CD14-positive monocyte (primary cell): ENCODE data around the gene UBE2E1. TPM values are rescaled to one million over a fixed set of nuclear protein-coding genes. Genes with fewer than 3 reads are reported as not detected.

Experiments used
- DNase-seq, 3 donors: peaks; one replicate each; pipeline ENCODE4 v3.0.0-alpha.2; 2011 to 2022
- H2AFZ ChIP-seq: 2 replicates; pipeline ENCODE4 v1.6.0; 2012; ENCODE audit warnings: mild to moderate bottlenecking, low read depth, low read length, inconsistent platforms; ENCODE audit not compliant: insufficient read depth, poor library complexity, severe bottlenecking
- H3K27ac ChIP-seq, 2 donors: 1 replicate in 1 of 2; 2 replicates in 1 of 2; pipeline ENCODE4 v1.5.1; 2012 to 2013; ENCODE audit warnings: low read length in 2 of 2, control low read depth in 1 of 2, inconsistent platforms in 1 of 2, low read depth in 1 of 2, mild to moderate bottlenecking in 1 of 2
- H3K27me3 ChIP-seq, 2 donors: one replicate each; pipeline versions ENCODE4 v1.6.0 to v1.6.1; 2011 to 2013; ENCODE audit warnings: low read length in 2 of 2; ENCODE audit not compliant: control insufficient read depth in 2 of 2, insufficient read depth in 2 of 2
- H3K36me3 ChIP-seq, 2 donors: replicated peaks in 1 of 2; 1 replicate in 1 of 2; 2 replicates in 1 of 2; pipeline versions ENCODE4 v1.5.1 to v1.6.1; 2012 to 2013; ENCODE audit warnings: low read length in 2 of 2, control low read depth in 1 of 2, inconsistent platforms in 1 of 2, mild to moderate bottlenecking in 1 of 2; ENCODE audit not compliant: insufficient read depth in 2 of 2, control insufficient read depth in 1 of 2
- H3K4me1 ChIP-seq, 2 donors: 1 replicate in 1 of 2; 2 replicates in 1 of 2; pipeline versions ENCODE4 v1.5.1 to v1.6.1; 2012 to 2013; ENCODE audit warnings: low read length in 2 of 2, control low read depth in 1 of 2, inconsistent platforms in 1 of 2, mild to moderate bottlenecking in 1 of 2, moderate library complexity in 1 of 2; ENCODE audit not compliant: insufficient read depth in 2 of 2, control insufficient read depth in 1 of 2
- H3K4me2 ChIP-seq: replicated peaks from 2 replicates; pipeline ENCODE3; 2012; ENCODE audit warnings: low read length, moderate library complexity, mild to moderate bottlenecking; ENCODE audit not compliant: poor library complexity, severe bottlenecking; ENCODE audit errors: extremely low read depth
- H3K4me3 ChIP-seq, 3 experiments: fragments of 200-600 bp in 1 of 3; sonication (generic) in 1 of 3; replicated peaks in 1 of 3; 1 replicate in 2 of 3; 2 replicates in 1 of 3; pipeline ENCODE4 v1.5.1; 2011 to 2013; ENCODE audit warnings: low read length in 3 of 3, mild to moderate bottlenecking in 3 of 3, control low read depth in 2 of 3, low read depth in 2 of 3, inconsistent platforms in 1 of 3, moderate library complexity in 1 of 3
- H3K79me2 ChIP-seq: 2 replicates; pipeline ENCODE4 v1.6.0; 2012; ENCODE audit warnings: mild to moderate bottlenecking, control low read depth, inconsistent platforms, low read length, moderate library complexity; ENCODE audit not compliant: insufficient read depth
- H3K9ac ChIP-seq: 2 replicates; pipeline ENCODE4 v1.6.0; 2017; ENCODE audit warnings: low read length, mild to moderate bottlenecking; ENCODE audit not compliant: insufficient read depth, poor library complexity, severe bottlenecking
- H3K9me3 ChIP-seq, 2 donors: replicated peaks in 1 of 2; 1 replicate in 1 of 2; 2 replicates in 1 of 2; pipeline versions ENCODE4 v1.5.1 to v1.6.1; 2012 to 2013; ENCODE audit warnings: low read length in 2 of 2, control low read depth in 1 of 2; ENCODE audit not compliant: control insufficient read depth in 1 of 2, insufficient read depth in 1 of 2
- H4K20me1 ChIP-seq: 2 replicates; pipeline ENCODE4 v1.6.0; 2012; ENCODE audit warnings: mild to moderate bottlenecking, low read length, control low read depth, moderate library complexity; ENCODE audit not compliant: insufficient read depth
- H3K27ac Mint-ChIP-seq, 7 donors: one replicate each; pipeline ENCODE4 v1.8.0; 2020; ENCODE audit warnings: mild to moderate bottlenecking in 7 of 7, mixed read lengths in 7 of 7, moderate library complexity in 6 of 7, inconsistent platforms in 2 of 7
- H3K27me3 Mint-ChIP-seq, 3 donors: one replicate each; pipeline ENCODE4 v1.8.0; 2021 to 2022; ENCODE audit warnings: low read depth in 3 of 3, mild to moderate bottlenecking in 3 of 3, mixed read lengths in 3 of 3, moderate library complexity in 3 of 3, inconsistent platforms in 1 of 3
- H3K36me3 Mint-ChIP-seq, 2 donors: one replicate each; pipeline ENCODE4 v1.8.0; 2020; ENCODE audit warnings: mixed read lengths in 2 of 2, inconsistent platforms in 1 of 2, mild to moderate bottlenecking in 1 of 2
- H3K4me1 Mint-ChIP-seq: one replicate; pipeline ENCODE4 v1.8.0; 2020; ENCODE audit warnings: mild to moderate bottlenecking, mixed read lengths
- H3K4me3 Mint-ChIP-seq, 2 donors: one replicate each; pipeline ENCODE4 v1.8.0; 2020; ENCODE audit warnings: mild to moderate bottlenecking in 2 of 2, mixed read lengths in 2 of 2, moderate library complexity in 1 of 2
- H3K9me3 Mint-ChIP-seq, 7 donors: one replicate each; pipeline ENCODE4 v1.8.0; 2020 to 2022; ENCODE audit warnings: mixed read lengths in 7 of 7, mild to moderate bottlenecking in 6 of 7, moderate library complexity in 6 of 7, inconsistent platforms in 2 of 7
- WGBS: methylation state at CpG from one replicate; pipeline ENCODE4 v1.1.5; 2013; ENCODE audit warnings: missing lambda C conversion rate; ENCODE audit not compliant: insufficient coverage; 5-methylcytosine and 5-hydroxymethylcytosine counted together
- intact Hi-C, 2 donors: fragments of 100-400 bp; cut with micrococcal nuclease; formaldehyde crosslinking; loops; one replicate each; pipeline versions ENCODE4 v1.15.0 to v1.15.1; 2023
- polyA plus RNA-seq, 3 donors: library from polyadenylated mRNA; depleted of rRNA in 1 of 3; unstranded in 2 of 3; stranded (reverse) in 1 of 3; fragments of 300-500 nt in 2 of 3; fragments of >200 nt in 1 of 3; fragmentation: Illumina TruSeq in 2 of 3; gene quantifications; 1 replicate in 2 of 3; 2 replicates in 1 of 3; pipeline ENCODE4 v1.2.3, GENCODE V29; 2012 to 2021
- TF ChIP-seq, protein P1 (sequence below): fragments of 200-600 bp; IDR thresholded peaks from one replicate; pipeline ENCODE4 v1.8.0; 2022; ENCODE audit warnings: antibody characterized with exemption, mild to moderate bottlenecking

The UBE2E1 gene
- polyA plus RNA-seq, 3 donors: 31.3 to 60.2 (median 34.6) TPM

- DNase-seq: no peak
- peaks cover 0 to 9% of the 10 kb centered on the region in 2 donors for H3K36me3 ChIP-seq
- peaks cover 10 to 19% of the 10 kb centered on the region in 2 donors for H3K4me1 ChIP-seq
- peaks cover 55% of the 10 kb centered on the region for H3K4me1 Mint-ChIP-seq
- 93% methylated on average over 3 of the region's 7 CpGs for WGBS
- no peak overlapping the region for H3K4me3 Mint-ChIP-seq
- peaks cover 82% of the 10 kb centered on the region for H3K79me2 ChIP-seq
- H2AFZ ChIP-seq: no peak overlapping the region
- H3K4me2 ChIP-seq: no peak overlapping the region
- no peak overlapping the region for H3K27ac ChIP-seq
- H3K27ac Mint-ChIP-seq: no peak overlapping the region
- H3K9me3 ChIP-seq: no peaks in the 10 kb centered on the region
- H3K9ac ChIP-seq: no peak overlapping the region
- peaks cover 0 to 2% (median 0%) of the 10 kb centered on the region in 7 donors for H3K9me3 Mint-ChIP-seq
- TF ChIP-seq, protein P1, sequence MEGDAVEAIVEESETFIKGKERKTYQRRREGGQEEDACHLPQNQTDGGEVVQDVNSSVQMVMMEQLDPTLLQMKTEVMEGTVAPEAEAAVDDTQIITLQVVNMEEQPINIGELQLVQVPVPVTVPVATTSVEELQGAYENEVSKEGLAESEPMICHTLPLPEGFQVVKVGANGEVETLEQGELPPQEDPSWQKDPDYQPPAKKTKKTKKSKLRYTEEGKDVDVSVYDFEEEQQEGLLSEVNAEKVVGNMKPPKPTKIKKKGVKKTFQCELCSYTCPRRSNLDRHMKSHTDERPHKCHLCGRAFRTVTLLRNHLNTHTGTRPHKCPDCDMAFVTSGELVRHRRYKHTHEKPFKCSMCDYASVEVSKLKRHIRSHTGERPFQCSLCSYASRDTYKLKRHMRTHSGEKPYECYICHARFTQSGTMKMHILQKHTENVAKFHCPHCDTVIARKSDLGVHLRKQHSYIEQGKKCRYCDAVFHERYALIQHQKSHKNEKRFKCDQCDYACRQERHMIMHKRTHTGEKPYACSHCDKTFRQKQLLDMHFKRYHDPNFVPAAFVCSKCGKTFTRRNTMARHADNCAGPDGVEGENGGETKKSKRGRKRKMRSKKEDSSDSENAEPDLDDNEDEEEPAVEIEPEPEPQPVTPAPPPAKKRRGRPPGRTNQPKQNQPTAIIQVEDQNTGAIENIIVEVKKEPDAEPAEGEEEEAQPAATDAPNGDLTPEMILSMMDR: no peak
- H3K27me3 ChIP-seq: no peaks in the 10 kb centered on the region
- peaks cover 28 to 30% of the 10 kb centered on the region in 2 donors for H3K36me3 Mint-ChIP-seq
- peaks cover 95% of the 10 kb centered on the region for H4K20me1 ChIP-seq
- H3K4me3 ChIP-seq: no peak overlapping the region
- intact Hi-C loops: no loop called here
- no peaks in the 10 kb centered on the region for H3K27me3 Mint-ChIP-seq
Observed at GRCh38 chr3:23822559-23822958, 16.8 kb downstream of the UBE2E1 start.

GRCh38 chr3:23823620-23824019 is 17.9 kb downstream of the UBE2E1 start:
- Histone ChIP-seq H3K9me3 (no peaks in the 10 kb centered on the region), H3K27me3 (no peaks in the 10 kb centered on the region), H3K79me2 (peaks cover 79% of the 10 kb centered on the region), H3K9ac (no peak overlapping the region), H3K36me3 (peaks cover 0 to 9% of the 10 kb centered on the region in 2 donors), H4K20me1 (peaks cover 95% of the 10 kb centered on the region), H3K27ac (no peak overlapping the region), H3K4me3 (no peak overlapping the region), H3K4me2 (no peak overlapping the region), H3K4me1 (peaks cover 10 to 19% of the 10 kb centered on the region in 2 donors), H2AFZ (no peak overlapping the region)
- H3K27ac Mint-ChIP-seq: no peak overlapping the region
- peaks cover 25 to 31% of the 10 kb centered on the region in 2 donors for H3K36me3 Mint-ChIP-seq
- no peaks in the 10 kb centered on the region for H3K27me3 Mint-ChIP-seq
- no peak for DNase-seq
- no CpG with 5 or more reads among the region's 3 CpGs for WGBS
- TF ChIP-seq, protein P1: no peak
- H3K9me3 Mint-ChIP-seq: peaks cover 0 to 2% (median 0%) of the 10 kb centered on the region in 7 donors
- intact Hi-C loops: no loop called here
- H3K4me1 Mint-ChIP-seq: peaks cover 50% of the 10 kb centered on the region
- no peak overlapping the region for H3K4me3 Mint-ChIP-seq
